Measurements from ENCODE around the gene POU2AF3.

- TF ChIP-seq, protein P1, sequence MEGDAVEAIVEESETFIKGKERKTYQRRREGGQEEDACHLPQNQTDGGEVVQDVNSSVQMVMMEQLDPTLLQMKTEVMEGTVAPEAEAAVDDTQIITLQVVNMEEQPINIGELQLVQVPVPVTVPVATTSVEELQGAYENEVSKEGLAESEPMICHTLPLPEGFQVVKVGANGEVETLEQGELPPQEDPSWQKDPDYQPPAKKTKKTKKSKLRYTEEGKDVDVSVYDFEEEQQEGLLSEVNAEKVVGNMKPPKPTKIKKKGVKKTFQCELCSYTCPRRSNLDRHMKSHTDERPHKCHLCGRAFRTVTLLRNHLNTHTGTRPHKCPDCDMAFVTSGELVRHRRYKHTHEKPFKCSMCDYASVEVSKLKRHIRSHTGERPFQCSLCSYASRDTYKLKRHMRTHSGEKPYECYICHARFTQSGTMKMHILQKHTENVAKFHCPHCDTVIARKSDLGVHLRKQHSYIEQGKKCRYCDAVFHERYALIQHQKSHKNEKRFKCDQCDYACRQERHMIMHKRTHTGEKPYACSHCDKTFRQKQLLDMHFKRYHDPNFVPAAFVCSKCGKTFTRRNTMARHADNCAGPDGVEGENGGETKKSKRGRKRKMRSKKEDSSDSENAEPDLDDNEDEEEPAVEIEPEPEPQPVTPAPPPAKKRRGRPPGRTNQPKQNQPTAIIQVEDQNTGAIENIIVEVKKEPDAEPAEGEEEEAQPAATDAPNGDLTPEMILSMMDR (conservative IDR thresholded peaks at IDR 0.05): no peak
- no peak for TF ChIP-seq ZFX (IDR thresholded peaks at IDR 0.05)
These were observed 6.9 kb downstream of the POU2AF3 start for GRCh38 chr11:111305162-111305802.
